ENCODE measurements around the gene MACROD2. TPM values are rescaled to one million over a fixed set of nuclear protein-coding genes. Genes with fewer than 3 reads are reported as not detected.

MACROD2 gene
- total RNA-seq, 1 donor, result 1.3 TPM

- TF ChIP-seq, protein P1, sequence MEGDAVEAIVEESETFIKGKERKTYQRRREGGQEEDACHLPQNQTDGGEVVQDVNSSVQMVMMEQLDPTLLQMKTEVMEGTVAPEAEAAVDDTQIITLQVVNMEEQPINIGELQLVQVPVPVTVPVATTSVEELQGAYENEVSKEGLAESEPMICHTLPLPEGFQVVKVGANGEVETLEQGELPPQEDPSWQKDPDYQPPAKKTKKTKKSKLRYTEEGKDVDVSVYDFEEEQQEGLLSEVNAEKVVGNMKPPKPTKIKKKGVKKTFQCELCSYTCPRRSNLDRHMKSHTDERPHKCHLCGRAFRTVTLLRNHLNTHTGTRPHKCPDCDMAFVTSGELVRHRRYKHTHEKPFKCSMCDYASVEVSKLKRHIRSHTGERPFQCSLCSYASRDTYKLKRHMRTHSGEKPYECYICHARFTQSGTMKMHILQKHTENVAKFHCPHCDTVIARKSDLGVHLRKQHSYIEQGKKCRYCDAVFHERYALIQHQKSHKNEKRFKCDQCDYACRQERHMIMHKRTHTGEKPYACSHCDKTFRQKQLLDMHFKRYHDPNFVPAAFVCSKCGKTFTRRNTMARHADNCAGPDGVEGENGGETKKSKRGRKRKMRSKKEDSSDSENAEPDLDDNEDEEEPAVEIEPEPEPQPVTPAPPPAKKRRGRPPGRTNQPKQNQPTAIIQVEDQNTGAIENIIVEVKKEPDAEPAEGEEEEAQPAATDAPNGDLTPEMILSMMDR (IDR thresholded peaks at IDR 0.05; ENCODE audit: insufficient read depth, low read length), result no peak
- no peak for DNase-seq (ENCODE audit: low read depth)
- H3K4me3 ChIP-seq (ENCODE audit: low read depth, low read length), result no peak overlapping the region
Observed at GRCh38 chr20:15336011-15336410, 1340.7 kb downstream of the MACROD2 start.

- H3K4me3 ChIP-seq (ENCODE audit: low read depth, low read length), result no peak overlapping the region
- TF ChIP-seq, protein P1 (IDR thresholded peaks at IDR 0.05; ENCODE audit: insufficient read depth, low read length), result no peak
- no peak for DNase-seq (ENCODE audit: low read depth)
Observed at GRCh38 chr20:15336536-15336935, 1341.2 kb downstream of the MACROD2 start.

DNA sequence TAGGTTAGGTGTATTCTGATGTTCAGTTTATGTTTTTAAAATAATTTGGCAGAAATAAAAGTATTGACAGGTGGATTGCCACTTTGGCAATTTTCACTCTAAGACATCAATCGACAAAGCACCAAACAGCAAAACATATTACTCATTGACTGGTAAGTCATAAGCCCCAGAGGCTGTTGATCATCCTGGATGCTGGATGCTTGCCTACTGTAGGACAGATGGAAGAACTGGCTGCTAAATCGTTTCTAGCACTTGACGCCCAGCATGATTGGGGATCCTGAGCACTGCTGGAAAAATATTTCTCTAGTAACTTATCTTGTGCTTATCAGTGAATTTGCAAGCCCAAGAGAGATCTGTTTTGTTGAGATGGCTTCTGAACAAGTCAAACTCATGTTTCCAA lies 1343.9 kb downstream of the MACROD2 start:
- TF ChIP-seq, protein P1 (IDR thresholded peaks at IDR 0.05; ENCODE audit: insufficient read depth, low read length), result no peak
- no peak overlapping the region for H3K4me3 ChIP-seq (ENCODE audit: low read depth, low read length)
- no peak for DNase-seq (ENCODE audit: low read depth)

- DNase-seq (ENCODE audit: low read depth), result no peak
- H3K4me3 ChIP-seq (ENCODE audit: low read depth, low read length), result no peak overlapping the region
- TF ChIP-seq, protein P1 (IDR thresholded peaks at IDR 0.05; ENCODE audit: insufficient read depth, low read length), result no peak
Observed at GRCh38 chr20:15342991-15343523, 1347.7 kb downstream of the MACROD2 start.

DNA sequence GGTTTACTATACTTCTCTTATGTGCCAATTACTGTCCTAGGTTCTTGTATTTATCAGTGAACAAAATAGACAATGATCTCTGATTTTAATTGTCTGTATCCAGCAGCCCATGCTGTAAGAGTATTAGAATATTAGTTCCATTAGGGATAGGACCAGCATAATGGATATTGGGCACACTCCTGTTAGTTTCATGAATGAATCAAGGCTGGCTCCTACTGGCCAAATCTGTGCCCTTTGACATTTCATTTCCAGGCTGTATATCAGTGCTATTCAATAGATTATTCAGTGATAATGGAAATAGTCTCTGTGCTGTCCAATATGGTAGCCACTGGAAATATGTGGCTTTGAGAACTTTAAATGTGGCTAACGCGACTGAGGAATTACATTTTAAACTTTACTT lies 1350.0 kb downstream of the MACROD2 start:
- TF ChIP-seq, protein P1 (IDR thresholded peaks at IDR 0.05; ENCODE audit: insufficient read depth, low read length), result no peak
- DNase-seq (ENCODE audit: low read depth), result no peak

GRCh38 chr20:15346657-15347280 lies 1351.5 kb downstream of the MACROD2 start:
- no peak for DNase-seq (ENCODE audit: low read depth)
- no peak overlapping the region for H3K4me3 ChIP-seq (ENCODE audit: low read depth, low read length)
- TF ChIP-seq, protein P1 (IDR thresholded peaks at IDR 0.05; ENCODE audit: insufficient read depth, low read length), result no peak

More for the DNA sequence above, 1350.0 kb downstream of the MACROD2 start:
- no peak overlapping the region for H3K4me3 ChIP-seq (ENCODE audit: low read depth, low read length)

GRCh38 chr20:15359056-15359455 lies 1363.7 kb downstream of the MACROD2 start:
- TF ChIP-seq, protein P1 (IDR thresholded peaks at IDR 0.05; ENCODE audit: insufficient read depth, low read length), result no peak
- H3K4me3 ChIP-seq (ENCODE audit: low read depth, low read length), result no peak overlapping the region
- no peak for DNase-seq (ENCODE audit: low read depth)
